GM23338 (cell line): ENCODE measurements around the gene ADAP1. TPM values are rescaled to one million over a fixed set of nuclear protein-coding genes. Genes with fewer than 3 reads are reported as not detected.
A peak's percentile ranks its signal among the peaks of the same experiment; 100 is the strongest.

Source experiments
- ATAC-seq: fragments of 200-7000 bp; cut with Tn5 transposase; 3 replicates; pipeline ENCODE4 v1.9.1; 2020
- DNase-seq: peaks from one replicate; pipeline ENCODE4 v3.0.0-alpha.2; 2015; ENCODE audit warnings: low spot score
- H2AFZ ChIP-seq: fragments of 200-600 bp; sonication (generic); 2 replicates; pipeline ENCODE4 v1.8.0; 2016; ENCODE audit warnings: antibody characterized with exemption, mild to moderate bottlenecking, moderate library complexity
- H3F3A ChIP-seq: fragments of 200-600 bp; sonication (generic); replicated peaks from 2 replicates; pipeline ENCODE4 v1.8.0; 2017; ENCODE audit warnings: antibody characterized with exemption, mixed run types, low read depth
- H3K27ac ChIP-seq: fragments of 200-600 bp; sonication (generic); 2 replicates; pipeline ENCODE4 v1.6.1; 2016; ENCODE audit warnings: low read depth
- H3K27me3 ChIP-seq: fragments of 200-600 bp; sonication (generic); 2 replicates; pipeline ENCODE4 v1.8.0; 2016; ENCODE audit warnings: mild to moderate bottlenecking, mixed run types, moderate library complexity; ENCODE audit not compliant: insufficient read depth
- H3K36me3 ChIP-seq: fragments of 200-600 bp; sonication (generic); 2 replicates; pipeline ENCODE4 v1.8.0; 2016; ENCODE audit warnings: mild to moderate bottlenecking; ENCODE audit not compliant: insufficient read depth
- H3K4me1 ChIP-seq: fragments of 200-600 bp; sonication (generic); 2 replicates; pipeline ENCODE4 v1.8.0; 2016; ENCODE audit warnings: mild to moderate bottlenecking, moderate library complexity; ENCODE audit not compliant: insufficient read depth
- H3K4me2 ChIP-seq: fragments of 200-600 bp; sonication (generic); 2 replicates; pipeline ENCODE4 v1.7.1; 2017; ENCODE audit warnings: mixed run types
- H3K4me3 ChIP-seq: fragments of 200-600 bp; sonication (generic); 2 replicates; pipeline ENCODE4 v1.6.1; 2016; ENCODE audit warnings: mixed run types
- H3K79me2 ChIP-seq: fragments of 200-600 bp; sonication (generic); replicated peaks from 2 replicates; pipeline ENCODE4 v1.8.0; 2017; ENCODE audit warnings: mild to moderate bottlenecking; ENCODE audit not compliant: insufficient read depth
- H3K9me2 ChIP-seq: fragments of 200-600 bp; sonication (generic); 2 replicates; pipeline ENCODE4 v1.8.0; 2017; ENCODE audit not compliant: insufficient read depth
- H4K20me1 ChIP-seq: fragments of 200-600 bp; sonication (generic); replicated peaks from 2 replicates; pipeline ENCODE4 v1.8.0; 2017; ENCODE audit warnings: mild to moderate bottlenecking; ENCODE audit not compliant: insufficient read depth
- H3K27ac Mint-ChIP-seq: 2 replicates; pipeline ENCODE4 v1.8.0; 2020; ENCODE audit warnings: inconsistent platforms, mild to moderate bottlenecking, moderate library complexity, mixed read lengths
- H3K27me3 Mint-ChIP-seq: 3 replicates; pipeline ENCODE4 v1.8.0; 2022; ENCODE audit warnings: low read depth, mild to moderate bottlenecking, moderate library complexity, mixed read lengths, inconsistent platforms; ENCODE audit not compliant: insufficient read depth, poor library complexity
- H3K36me3 Mint-ChIP-seq: 3 replicates; pipeline ENCODE4 v1.8.0; 2021; ENCODE audit warnings: low read depth, mild to moderate bottlenecking, inconsistent platforms, moderate library complexity, mixed read lengths
- H3K4me1 Mint-ChIP-seq: 3 replicates; pipeline ENCODE4 v1.8.0; 2020; ENCODE audit warnings: mild to moderate bottlenecking, inconsistent platforms, mixed read lengths
- H3K4me3 Mint-ChIP-seq: 3 replicates; pipeline ENCODE4 v1.8.0; 2021; ENCODE audit warnings: moderate library complexity, mild to moderate bottlenecking, inconsistent platforms, mixed read lengths
- H3K9me3 Mint-ChIP-seq: 3 replicates; pipeline ENCODE4 v1.8.0; 2020; ENCODE audit warnings: moderate library complexity, mild to moderate bottlenecking, inconsistent platforms, mixed read lengths
- CREB1 ChIP-seq: fragments of 250-450 bp; sonication (Bioruptor Pico); IDR thresholded peaks from 2 replicates; pipeline ENCODE4 v1.5.0; 2020; ENCODE audit warnings: low read depth, mild to moderate bottlenecking, moderate library complexity
- EZH2 ChIP-seq: fragments of 200-600 bp; sonication (generic); IDR thresholded peaks from one replicate; pipeline ENCODE4 v1.8.0; 2017; ENCODE audit warnings: antibody characterized with exemption, mild to moderate bottlenecking, low read depth; ENCODE audit not compliant: unreplicated experiment
- EZH2phosphoT487 ChIP-seq: fragments of 200-600 bp; sonication (generic); IDR thresholded peaks from one replicate; pipeline ENCODE4 v1.8.1; 2018; ENCODE audit warnings: antibody characterized with exemption; ENCODE audit not compliant: unreplicated experiment
- JUNB ChIP-seq: IDR thresholded peaks from one replicate; pipeline ENCODE4 v1.6.1; 2016; ENCODE audit warnings: antibody characterized with exemption; ENCODE audit not compliant: unreplicated experiment
- NANOG ChIP-seq: IDR thresholded peaks from 2 replicates; pipeline ENCODE4 v1.6.1; 2016; ENCODE audit warnings: antibody characterized with exemption, borderline replicate concordance
- POLR2AphosphoS5 ChIP-seq: IDR thresholded peaks from 2 replicates; pipeline ENCODE4 v1.6.1; 2016; ENCODE audit warnings: antibody characterized with exemption, low read depth
- STAT1 ChIP-seq: IDR thresholded peaks from one replicate; pipeline ENCODE4 v1.6.1; 2016; ENCODE audit warnings: antibody characterized with exemption; ENCODE audit not compliant: unreplicated experiment
- ZNF114 ChIP-seq: fragments of 250-450 bp; sonication (Bioruptor Pico); IDR thresholded peaks from 2 replicates; pipeline ENCODE4 v1.5.0; 2020; ENCODE audit warnings: mild to moderate bottlenecking, moderate library complexity
- ZNF331 ChIP-seq: fragments of 250-450 bp; sonication (Bioruptor Pico); IDR thresholded peaks from 2 replicates; pipeline ENCODE4 v1.5.0; 2020; ENCODE audit warnings: low read depth, mild to moderate bottlenecking, moderate library complexity
- polyA plus RNA-seq: library from polyadenylated mRNA; unstranded; fragments of >200 nt; fragmentation: Nextera tagmentation; extraction: Ambion mirVana; gene quantifications from 2 replicates; pipeline ENCODE4 v1.2.1, GENCODE V29; 2016
- total RNA-seq: library from RNA; depleted of rRNA; stranded (reverse); fragments of >200 nt; shearing (Covaris generic); gene quantifications from 2 replicates; pipeline ENCODE4 v1.2.3, GENCODE V29; 2014
- TF ChIP-seq, protein P1 (sequence below): IDR thresholded peaks from one replicate; pipeline ENCODE4 v1.6.1; 2018; ENCODE audit warnings: antibody characterized with exemption; ENCODE audit not compliant: unreplicated experiment
- TF ChIP-seq, protein P2 (sequence below): fragments of 250-450 bp; sonication (Bioruptor Pico); IDR thresholded peaks from 2 replicates; pipeline ENCODE4 v1.5.0; 2020; ENCODE audit warnings: mild to moderate bottlenecking, moderate library complexity
- TF ChIP-seq, protein P3 (sequence below), 2 experiments: fragments of 200-600 bp in 1 of 2; sonication (generic) in 1 of 2; conservative IDR thresholded peaks; 2 replicates each; pipeline versions ENCODE4 v1.5.1 to v1.6.1; 2016 to 2017; ENCODE audit warnings: antibody characterized with exemption in 2 of 2, low read depth in 2 of 2, mild to moderate bottlenecking in 2 of 2, moderate library complexity in 1 of 2
- TF ChIP-seq, protein P4 (sequence below): IDR thresholded peaks from 2 replicates; pipeline ENCODE4 v1.6.1; 2016; ENCODE audit warnings: antibody characterized with exemption

Gene ADAP1
- total and polyA plus RNA-seq, 2 experiments from 2014 or later = 2.2 to 9.6 TPM

DNA sequence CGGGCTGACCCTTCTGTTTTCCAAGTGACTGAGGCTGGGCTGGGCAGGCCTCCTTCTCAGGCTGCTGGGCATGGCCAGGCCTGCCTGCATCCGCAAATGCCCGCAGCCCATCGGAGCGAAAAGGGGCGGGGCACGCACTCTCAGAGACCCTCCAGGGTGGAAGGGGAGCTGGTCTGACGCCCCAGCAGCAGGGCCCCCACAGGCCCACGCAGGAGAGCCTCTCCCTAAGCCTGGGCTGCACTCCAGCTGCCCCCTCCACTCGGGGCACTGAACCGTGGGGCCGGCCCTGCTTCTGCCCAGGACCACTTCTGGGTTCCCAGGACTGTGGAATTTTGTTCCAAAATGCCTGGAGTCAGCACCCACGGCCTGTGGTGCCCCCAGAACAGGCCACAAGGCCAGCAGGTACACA, 9.3 kb downstream of the ADAP1 start:
- H3K9me3 Mint-ChIP-seq = peaks cover 3% of the 10 kb centered on the region

More for the DNA sequence above, 9.3 kb downstream of the ADAP1 start:
- ATAC-seq (peak; percentile 7), DNase-seq (no peak)
- Histone ChIP-seq H3K27me3 (peaks cover 8% of the 10 kb centered on the region; the same call in 1 of the 2 replicates), H2AFZ (peak overlapping the region; percentile 84), H3F3A (no peaks in the 10 kb centered on the region), H3K4me1 (no peaks in the 10 kb centered on the region; the same call in 1 of the 2 replicates), H3K4me2 (no peak overlapping the region), H3K9me2 (no peaks in the 10 kb centered on the region), H3K36me3 (no peaks in the 10 kb centered on the region), H4K20me1 (no peaks in the 10 kb centered on the region), H3K4me3 (no peak overlapping the region), H3K27ac (0 out of 2 replicates have a peak overlapping the region, but pooled peaks have one; percentile 14), H3K79me2 (no peaks in the 10 kb centered on the region)
- TF ChIP-seq, protein P1, sequence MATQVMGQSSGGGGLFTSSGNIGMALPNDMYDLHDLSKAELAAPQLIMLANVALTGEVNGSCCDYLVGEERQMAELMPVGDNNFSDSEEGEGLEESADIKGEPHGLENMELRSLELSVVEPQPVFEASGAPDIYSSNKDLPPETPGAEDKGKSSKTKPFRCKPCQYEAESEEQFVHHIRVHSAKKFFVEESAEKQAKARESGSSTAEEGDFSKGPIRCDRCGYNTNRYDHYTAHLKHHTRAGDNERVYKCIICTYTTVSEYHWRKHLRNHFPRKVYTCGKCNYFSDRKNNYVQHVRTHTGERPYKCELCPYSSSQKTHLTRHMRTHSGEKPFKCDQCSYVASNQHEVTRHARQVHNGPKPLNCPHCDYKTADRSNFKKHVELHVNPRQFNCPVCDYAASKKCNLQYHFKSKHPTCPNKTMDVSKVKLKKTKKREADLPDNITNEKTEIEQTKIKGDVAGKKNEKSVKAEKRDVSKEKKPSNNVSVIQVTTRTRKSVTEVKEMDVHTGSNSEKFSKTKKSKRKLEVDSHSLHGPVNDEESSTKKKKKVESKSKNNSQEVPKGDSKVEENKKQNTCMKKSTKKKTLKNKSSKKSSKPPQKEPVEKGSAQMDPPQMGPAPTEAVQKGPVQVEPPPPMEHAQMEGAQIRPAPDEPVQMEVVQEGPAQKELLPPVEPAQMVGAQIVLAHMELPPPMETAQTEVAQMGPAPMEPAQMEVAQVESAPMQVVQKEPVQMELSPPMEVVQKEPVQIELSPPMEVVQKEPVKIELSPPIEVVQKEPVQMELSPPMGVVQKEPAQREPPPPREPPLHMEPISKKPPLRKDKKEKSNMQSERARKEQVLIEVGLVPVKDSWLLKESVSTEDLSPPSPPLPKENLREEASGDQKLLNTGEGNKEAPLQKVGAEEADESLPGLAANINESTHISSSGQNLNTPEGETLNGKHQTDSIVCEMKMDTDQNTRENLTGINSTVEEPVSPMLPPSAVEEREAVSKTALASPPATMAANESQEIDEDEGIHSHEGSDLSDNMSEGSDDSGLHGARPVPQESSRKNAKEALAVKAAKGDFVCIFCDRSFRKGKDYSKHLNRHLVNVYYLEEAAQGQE = no peak
- TF ChIP-seq ZNF114 (CRISPR knock-in tag) (no peak), NANOG (no peak), EZH2 (no peak), CREB1 (no peak), POLR2AphosphoS5 (no peak), EZH2phosphoT487 (no peak), JUNB (no peak), STAT1 (no peak), ZNF331 (CRISPR knock-in tag) (no peak)
- TF ChIP-seq, protein P2, sequence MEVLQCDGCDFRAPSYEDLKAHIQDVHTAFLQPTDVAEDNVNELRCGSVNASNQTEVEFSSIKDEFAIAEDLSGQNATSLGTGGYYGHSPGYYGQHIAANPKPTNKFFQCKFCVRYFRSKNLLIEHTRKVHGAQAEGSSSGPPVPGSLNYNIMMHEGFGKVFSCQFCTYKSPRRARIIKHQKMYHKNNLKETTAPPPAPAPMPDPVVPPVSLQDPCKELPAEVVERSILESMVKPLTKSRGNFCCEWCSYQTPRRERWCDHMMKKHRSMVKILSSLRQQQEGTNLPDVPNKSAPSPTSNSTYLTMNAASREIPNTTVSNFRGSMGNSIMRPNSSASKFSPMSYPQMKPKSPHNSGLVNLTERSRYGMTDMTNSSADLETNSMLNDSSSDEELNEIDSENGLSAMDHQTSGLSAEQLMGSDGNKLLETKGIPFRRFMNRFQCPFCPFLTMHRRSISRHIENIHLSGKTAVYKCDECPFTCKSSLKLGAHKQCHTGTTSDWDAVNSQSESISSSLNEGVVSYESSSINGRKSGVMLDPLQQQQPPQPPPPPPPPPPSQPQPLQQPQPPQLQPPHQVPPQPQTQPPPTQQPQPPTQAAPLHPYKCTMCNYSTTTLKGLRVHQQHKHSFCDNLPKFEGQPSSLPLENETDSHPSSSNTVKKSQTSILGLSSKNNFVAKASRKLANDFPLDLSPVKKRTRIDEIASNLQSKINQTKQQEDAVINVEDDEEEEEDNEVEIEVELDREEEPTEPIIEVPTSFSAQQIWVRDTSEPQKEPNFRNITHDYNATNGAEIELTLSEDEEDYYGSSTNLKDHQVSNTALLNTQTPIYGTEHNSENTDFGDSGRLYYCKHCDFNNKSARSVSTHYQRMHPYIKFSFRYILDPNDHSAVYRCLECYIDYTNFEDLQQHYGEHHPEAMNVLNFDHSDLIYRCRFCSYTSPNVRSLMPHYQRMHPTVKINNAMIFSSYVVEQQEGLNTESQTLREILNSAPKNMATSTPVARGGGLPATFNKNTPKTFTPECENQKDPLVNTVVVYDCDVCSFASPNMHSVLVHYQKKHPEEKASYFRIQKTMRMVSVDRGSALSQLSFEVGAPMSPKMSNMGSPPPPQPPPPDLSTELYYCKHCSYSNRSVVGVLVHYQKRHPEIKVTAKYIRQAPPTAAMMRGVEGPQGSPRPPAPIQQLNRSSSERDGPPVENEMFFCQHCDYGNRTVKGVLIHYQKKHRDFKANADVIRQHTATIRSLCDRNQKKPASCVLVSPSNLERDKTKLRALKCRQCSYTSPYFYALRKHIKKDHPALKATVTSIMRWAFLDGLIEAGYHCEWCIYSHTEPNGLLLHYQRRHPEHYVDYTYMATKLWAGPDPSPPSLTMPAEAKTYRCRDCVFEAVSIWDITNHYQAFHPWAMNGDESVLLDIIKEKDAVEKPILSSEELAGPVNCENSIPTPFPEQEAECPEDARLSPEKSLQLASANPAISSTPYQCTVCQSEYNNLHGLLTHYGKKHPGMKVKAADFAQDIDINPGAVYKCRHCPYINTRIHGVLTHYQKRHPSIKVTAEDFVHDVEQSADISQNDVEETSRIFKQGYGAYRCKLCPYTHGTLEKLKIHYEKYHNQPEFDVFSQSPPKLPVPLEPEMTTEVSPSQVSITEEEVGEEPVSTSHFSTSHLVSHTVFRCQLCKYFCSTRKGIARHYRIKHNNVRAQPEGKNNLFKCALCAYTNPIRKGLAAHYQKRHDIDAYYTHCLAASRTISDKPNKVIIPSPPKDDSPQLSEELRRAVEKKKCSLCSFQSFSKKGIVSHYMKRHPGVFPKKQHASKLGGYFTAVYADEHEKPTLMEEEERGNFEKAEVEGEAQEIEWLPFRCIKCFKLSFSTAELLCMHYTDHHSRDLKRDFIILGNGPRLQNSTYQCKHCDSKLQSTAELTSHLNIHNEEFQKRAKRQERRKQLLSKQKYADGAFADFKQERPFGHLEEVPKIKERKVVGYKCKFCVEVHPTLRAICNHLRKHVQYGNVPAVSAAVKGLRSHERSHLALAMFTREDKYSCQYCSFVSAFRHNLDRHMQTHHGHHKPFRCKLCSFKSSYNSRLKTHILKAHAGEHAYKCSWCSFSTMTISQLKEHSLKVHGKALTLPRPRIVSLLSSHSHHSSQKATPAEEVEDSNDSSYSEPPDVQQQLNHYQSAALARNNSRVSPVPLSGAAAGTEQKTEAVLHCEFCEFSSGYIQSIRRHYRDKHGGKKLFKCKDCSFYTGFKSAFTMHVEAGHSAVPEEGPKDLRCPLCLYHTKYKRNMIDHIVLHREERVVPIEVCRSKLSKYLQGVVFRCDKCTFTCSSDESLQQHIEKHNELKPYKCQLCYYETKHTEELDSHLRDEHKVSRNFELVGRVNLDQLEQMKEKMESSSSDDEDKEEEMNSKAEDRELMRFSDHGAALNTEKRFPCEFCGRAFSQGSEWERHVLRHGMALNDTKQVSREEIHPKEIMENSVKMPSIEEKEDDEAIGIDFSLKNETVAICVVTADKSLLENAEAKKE (CRISPR knock-in tag) = no peak
- TF ChIP-seq, protein P3, sequence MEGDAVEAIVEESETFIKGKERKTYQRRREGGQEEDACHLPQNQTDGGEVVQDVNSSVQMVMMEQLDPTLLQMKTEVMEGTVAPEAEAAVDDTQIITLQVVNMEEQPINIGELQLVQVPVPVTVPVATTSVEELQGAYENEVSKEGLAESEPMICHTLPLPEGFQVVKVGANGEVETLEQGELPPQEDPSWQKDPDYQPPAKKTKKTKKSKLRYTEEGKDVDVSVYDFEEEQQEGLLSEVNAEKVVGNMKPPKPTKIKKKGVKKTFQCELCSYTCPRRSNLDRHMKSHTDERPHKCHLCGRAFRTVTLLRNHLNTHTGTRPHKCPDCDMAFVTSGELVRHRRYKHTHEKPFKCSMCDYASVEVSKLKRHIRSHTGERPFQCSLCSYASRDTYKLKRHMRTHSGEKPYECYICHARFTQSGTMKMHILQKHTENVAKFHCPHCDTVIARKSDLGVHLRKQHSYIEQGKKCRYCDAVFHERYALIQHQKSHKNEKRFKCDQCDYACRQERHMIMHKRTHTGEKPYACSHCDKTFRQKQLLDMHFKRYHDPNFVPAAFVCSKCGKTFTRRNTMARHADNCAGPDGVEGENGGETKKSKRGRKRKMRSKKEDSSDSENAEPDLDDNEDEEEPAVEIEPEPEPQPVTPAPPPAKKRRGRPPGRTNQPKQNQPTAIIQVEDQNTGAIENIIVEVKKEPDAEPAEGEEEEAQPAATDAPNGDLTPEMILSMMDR (conservative IDR thresholded peaks at IDR 0.05; ENCODE audit: low read depth in 2 of 2) = no peak
- TF ChIP-seq, protein P4, sequence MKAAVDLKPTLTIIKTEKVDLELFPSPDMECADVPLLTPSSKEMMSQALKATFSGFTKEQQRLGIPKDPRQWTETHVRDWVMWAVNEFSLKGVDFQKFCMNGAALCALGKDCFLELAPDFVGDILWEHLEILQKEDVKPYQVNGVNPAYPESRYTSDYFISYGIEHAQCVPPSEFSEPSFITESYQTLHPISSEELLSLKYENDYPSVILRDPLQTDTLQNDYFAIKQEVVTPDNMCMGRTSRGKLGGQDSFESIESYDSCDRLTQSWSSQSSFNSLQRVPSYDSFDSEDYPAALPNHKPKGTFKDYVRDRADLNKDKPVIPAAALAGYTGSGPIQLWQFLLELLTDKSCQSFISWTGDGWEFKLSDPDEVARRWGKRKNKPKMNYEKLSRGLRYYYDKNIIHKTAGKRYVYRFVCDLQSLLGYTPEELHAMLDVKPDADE = no peak
- peaks cover 13% of the 10 kb centered on the region for H3K4me1 Mint-ChIP-seq
- no peak overlapping the region; the same call in none of the 2 replicates for H3K27ac Mint-ChIP-seq
- peaks cover 7% of the 10 kb centered on the region for H3K27me3 Mint-ChIP-seq
- H3K36me3 Mint-ChIP-seq = no peaks in the 10 kb centered on the region; the same call in 2 of the 3 replicates
- no peak overlapping the region for H3K4me3 Mint-ChIP-seq
